ENCODE results near the gene IL10.
A peak's percentile ranks its signal among the peaks of the same experiment; 100 is the strongest.

Gene IL10

GRCh38 chr1:206797534-206798383 is 25.5 kb upstream of the IL10 start:
- H3K4me2 ChIP-seq = peak overlapping the region in 7 of 11 experiments; percentile 1 to 85 (median 13); a peak in 4 of 22 replicates
- no peak for TF ChIP-seq Cebpa-rat (IDR thresholded peaks at IDR 0.05)
- H3K9ac ChIP-seq = no peak overlapping the region

GRCh38 chr1:206796981-206797402 is 24.7 kb upstream of the IL10 start:
- TF ChIP-seq Cebpa-rat (IDR thresholded peaks at IDR 0.05) = no peak
- H4K20me1 ChIP-seq = no peaks in the 10 kb centered on the region
- H3K9ac ChIP-seq = no peak overlapping the region
- peak overlapping the region in 3 of 11 experiments; percentile 8 to 27 (median 8); a peak in 2 of 22 replicates for H3K4me2 ChIP-seq
- H3K4me3 ChIP-seq = no peak overlapping the region
- peaks cover 24 to 67% (median 61%) of the 10 kb centered on the region in 10 experiments for H3K4me1 ChIP-seq
- no peaks in the 10 kb centered on the region for H3K36me3 ChIP-seq
- H3K9me3 ChIP-seq (replicated peaks in 1 of 11) = no peaks in the 10 kb centered on the region
- no peaks in the 10 kb centered on the region for H3K27me3 ChIP-seq
- H3K27ac ChIP-seq = no peak overlapping the region; a peak in 1 of 22 replicates

More at GRCh38 chr1:206797534-206798383, 25.5 kb upstream of the IL10 start:
- Histone ChIP-seq H3K4me1 (peaks cover 24 to 67% (median 61%) of the 10 kb centered on the region in 10 experiments), H3K36me3 (no peaks in the 10 kb centered on the region), H4K20me1 (no peaks in the 10 kb centered on the region), H3K27ac (no peak overlapping the region), H3K4me3 (no peak overlapping the region), H3K27me3 (no peaks in the 10 kb centered on the region), H3K9me3 (replicated peaks in 1 of 11) (no peaks in the 10 kb centered on the region)

- H3K9me3 ChIP-seq (replicated peaks in 1 of 11) = no peaks in the 10 kb centered on the region
- H3K4me3 ChIP-seq = no peak overlapping the region
- H3K4me2 ChIP-seq = no peak overlapping the region
- H4K20me1 ChIP-seq = no peaks in the 10 kb centered on the region
- no peaks in the 10 kb centered on the region for H3K36me3 ChIP-seq
- H3K27ac ChIP-seq = no peak overlapping the region
- no peak for TF ChIP-seq Cebpa-rat (IDR thresholded peaks at IDR 0.05)
- H3K27me3 ChIP-seq = no peaks in the 10 kb centered on the region
- no peak overlapping the region for H3K9ac ChIP-seq
- H3K4me1 ChIP-seq = peaks cover 29 to 69% (median 63%) of the 10 kb centered on the region in 10 experiments
Measured at GRCh38 chr1:206796116-206796515, 23.8 kb upstream of the IL10 start.

GRCh38 chr1:206794294-206794908 is 22.1 kb upstream of the IL10 start:
- Histone ChIP-seq H3K9me3 (replicated peaks in 1 of 11) (no peaks in the 10 kb centered on the region), H3K4me1 (peaks cover 36 to 67% (median 61%) of the 10 kb centered on the region in 10 experiments), H4K20me1 (no peaks in the 10 kb centered on the region), H3K36me3 (no peaks in the 10 kb centered on the region), H3K27ac (no peak overlapping the region), H3K4me3 (no peak overlapping the region), H3K27me3 (no peaks in the 10 kb centered on the region), H3K9ac (no peak overlapping the region), H3K4me2 (no peak overlapping the region; a peak in 2 of 22 replicates)
- no peak for TF ChIP-seq Cebpa-rat (IDR thresholded peaks at IDR 0.05)

- Histone ChIP-seq H3K9me3 (replicated peaks in 1 of 11) (no peaks in the 10 kb centered on the region), H4K20me1 (no peaks in the 10 kb centered on the region), H3K36me3 (no peaks in the 10 kb centered on the region), H3K4me2 (peak overlapping the region in 10 of 11 experiments; percentile 3 to 85 (median 68); a peak in 19 of 22 replicates), H3K4me3 (no peak overlapping the region), H3K27ac (no peak overlapping the region; a peak in 1 of 22 replicates), H3K9ac (no peak overlapping the region), H3K4me1 (peaks cover 36 to 59% (median 53%) of the 10 kb centered on the region in 10 experiments), H3K27me3 (peaks cover 0 to 3% (median 0%) of the 10 kb centered on the region in 11 experiments; a peak in 1 of 22 replicates)
- no peak for TF ChIP-seq Cebpa-rat (IDR thresholded peaks at IDR 0.05)
Measured at GRCh38 chr1:206793620-206794019, 21.3 kb upstream of the IL10 start.

GRCh38 chr1:206792939-206793607 is 20.8 kb upstream of the IL10 start:
- Histone ChIP-seq H3K4me1 (peaks cover 36 to 54% (median 48%) of the 10 kb centered on the region in 10 experiments), H3K27ac (peak overlapping the region in 1 of 11 experiments; percentile 2; a peak in 2 of 22 replicates), H3K9ac (no peak overlapping the region), H3K4me2 (peak overlapping the region; percentile 3 to 85 (median 68)), H4K20me1 (no peaks in the 10 kb centered on the region), H3K4me3 (no peak overlapping the region), H3K9me3 (replicated peaks in 1 of 11) (no peaks in the 10 kb centered on the region), H3K27me3 (peaks cover 0 to 3% (median 0%) of the 10 kb centered on the region in 11 experiments; a peak in 1 of 22 replicates), H3K36me3 (no peaks in the 10 kb centered on the region)
- TF ChIP-seq Cebpa-rat (IDR thresholded peaks at IDR 0.05) = no peak

GRCh38 chr1:206790502-206791250 is 18.4 kb upstream of the IL10 start:
- peak overlapping the region in 2 of 11 experiments; percentile 4 to 17; a peak in 2 of 22 replicates for H3K9ac ChIP-seq
- no peak for TF ChIP-seq Cebpa-rat (IDR thresholded peaks at IDR 0.05)
- H3K27ac ChIP-seq = peak overlapping the region in 1 of 11 experiments; percentile 42; a peak in 2 of 22 replicates
- peaks cover 0 to 3% (median 0%) of the 10 kb centered on the region in 11 experiments; a peak in 1 of 22 replicates for H3K27me3 ChIP-seq
- H3K36me3 ChIP-seq = no peaks in the 10 kb centered on the region
- H3K4me3 ChIP-seq = no peak overlapping the region
- H3K9me3 ChIP-seq (replicated peaks in 1 of 11) = no peaks in the 10 kb centered on the region
- peak overlapping the region; percentile 34 to 85 (median 68) for H3K4me2 ChIP-seq
- no peaks in the 10 kb centered on the region for H4K20me1 ChIP-seq
- H3K4me1 ChIP-seq = peaks cover 33 to 45% (median 38%) of the 10 kb centered on the region in 10 experiments

- no peak overlapping the region for H3K4me3 ChIP-seq
- no peaks in the 10 kb centered on the region for H3K36me3 ChIP-seq
- H3K9me3 ChIP-seq (replicated peaks in 1 of 11) = no peaks in the 10 kb centered on the region
- no peaks in the 10 kb centered on the region for H4K20me1 ChIP-seq
- no peak overlapping the region for H3K4me2 ChIP-seq
- TF ChIP-seq Cebpa-rat (IDR thresholded peaks at IDR 0.05) = no peak
- no peak overlapping the region for H3K9ac ChIP-seq
- peaks cover 0 to 3% (median 0%) of the 10 kb centered on the region in 11 experiments; a peak in 2 of 22 replicates for H3K27me3 ChIP-seq
- no peak overlapping the region for H3K27ac ChIP-seq
- H3K4me1 ChIP-seq = peaks cover 54 to 65% (median 59%) of the 10 kb centered on the region in 10 experiments
Measured at GRCh38 chr1:206788487-206789050, 16.3 kb upstream of the IL10 start.
